Stomach (tissue), 4 donors: ENCODE data around the gene ICAM2.

Source experiments
- EP300 ChIP-seq: sonication (generic); formaldehyde crosslinking; IDR thresholded peaks from one replicate; pipeline ENCODE4 v1.6.1; 2017; ENCODE audit warnings: antibody characterized with exemption
- POLR2A ChIP-seq, 4 donors: fragments of 450-650 bp; IDR thresholded peaks; one replicate each; pipeline ENCODE4 v1.6.1; 2016; ENCODE audit warnings: antibody characterized with exemption in 4 of 4, control low read depth in 2 of 4, mild to moderate bottlenecking in 1 of 4, moderate library complexity in 1 of 4
- POLR2AphosphoS5 ChIP-seq, 3 donors: sonication (generic); formaldehyde crosslinking; IDR thresholded peaks; one replicate each; pipeline ENCODE4 v1.6.1; 2016; ENCODE audit warnings: antibody characterized with exemption in 3 of 3
- TF ChIP-seq, protein P1 (sequence below), 7 experiments: fragments of 450-650 bp in 4 of 7; fragments of 200-600 bp in 3 of 7; sonication (generic) in 3 of 7; IDR thresholded peaks; one replicate each; pipeline ENCODE4 v1.5.1; 2016 to 2019; ENCODE audit warnings: antibody characterized with exemption in 7 of 7, control low read depth in 2 of 7, mild to moderate bottlenecking in 1 of 7

DNA sequence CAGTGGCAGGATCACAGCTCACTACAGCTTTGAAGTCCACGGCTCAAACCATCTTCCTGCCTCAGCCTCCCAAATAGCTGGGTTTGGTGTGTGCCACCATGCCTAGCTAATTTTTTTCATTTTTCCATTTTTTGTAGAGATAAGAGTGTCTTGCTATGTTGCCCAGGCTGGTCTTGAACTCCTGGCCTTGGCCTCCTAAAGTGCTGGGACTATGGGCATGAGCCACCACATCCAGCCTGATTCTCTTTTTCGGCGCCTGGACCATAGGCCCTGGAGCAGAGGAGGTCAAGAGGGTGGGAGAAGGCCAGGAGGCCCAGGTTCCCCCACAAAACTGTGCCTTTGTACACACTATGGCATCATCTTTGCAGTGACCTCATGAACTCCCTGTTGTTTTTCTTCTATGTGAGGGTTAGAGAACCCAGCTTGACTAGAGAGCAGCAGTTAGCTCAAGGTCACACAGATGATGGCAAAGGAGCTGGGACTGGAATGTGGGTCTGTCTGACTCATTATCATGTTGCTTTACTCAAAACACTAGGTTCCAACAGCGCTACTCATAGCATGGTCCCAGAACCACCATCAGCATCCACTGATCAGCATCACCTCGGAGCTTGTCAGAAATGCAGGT lies 64.0 kb downstream of the ICAM2 start:
- TF ChIP-seq POLR2AphosphoS5 (IDR thresholded peaks at IDR 0.05) (no peak), EP300 (no peak), POLR2A (IDR thresholded peaks at IDR 0.05) (no peak)
- TF ChIP-seq, protein P1, sequence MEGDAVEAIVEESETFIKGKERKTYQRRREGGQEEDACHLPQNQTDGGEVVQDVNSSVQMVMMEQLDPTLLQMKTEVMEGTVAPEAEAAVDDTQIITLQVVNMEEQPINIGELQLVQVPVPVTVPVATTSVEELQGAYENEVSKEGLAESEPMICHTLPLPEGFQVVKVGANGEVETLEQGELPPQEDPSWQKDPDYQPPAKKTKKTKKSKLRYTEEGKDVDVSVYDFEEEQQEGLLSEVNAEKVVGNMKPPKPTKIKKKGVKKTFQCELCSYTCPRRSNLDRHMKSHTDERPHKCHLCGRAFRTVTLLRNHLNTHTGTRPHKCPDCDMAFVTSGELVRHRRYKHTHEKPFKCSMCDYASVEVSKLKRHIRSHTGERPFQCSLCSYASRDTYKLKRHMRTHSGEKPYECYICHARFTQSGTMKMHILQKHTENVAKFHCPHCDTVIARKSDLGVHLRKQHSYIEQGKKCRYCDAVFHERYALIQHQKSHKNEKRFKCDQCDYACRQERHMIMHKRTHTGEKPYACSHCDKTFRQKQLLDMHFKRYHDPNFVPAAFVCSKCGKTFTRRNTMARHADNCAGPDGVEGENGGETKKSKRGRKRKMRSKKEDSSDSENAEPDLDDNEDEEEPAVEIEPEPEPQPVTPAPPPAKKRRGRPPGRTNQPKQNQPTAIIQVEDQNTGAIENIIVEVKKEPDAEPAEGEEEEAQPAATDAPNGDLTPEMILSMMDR (IDR thresholded peaks at IDR 0.05) = no peak
